Measurements from ENCODE around the gene KRT7. TPM values are rescaled to one million over a fixed set of nuclear protein-coding genes. Genes with fewer than 3 reads are reported as not detected.

Gene KRT7
- total RNA-seq: 1 to 10 TPM in 2 of 4 donors, under 1 TPM in 1, not detected in 1; 0.94 to 3.0 (median 1.1) TPM
- polyA plus RNA-seq: 0.16 TPM
- long read RNA-seq, donor 1, partial matches to known transcripts: 0 of 1 reads
- long read RNA-seq, donor 1, other reads (novel, unspliced or antisense): 1 of 1 reads
- long read RNA-seq, donor 2: 0 reads
- long read RNA-seq, donor 3, transcript KRT7-201 (9 exons, 1,754 nt): major isoform, 8 of 8 reads
- long read RNA-seq, donor 3, partial matches to known transcripts: 0 of 8 reads
- long read RNA-seq, donor 3, other reads (novel, unspliced or antisense): 0 of 8 reads
- long read RNA-seq, donor 4: 0 reads

DNA sequence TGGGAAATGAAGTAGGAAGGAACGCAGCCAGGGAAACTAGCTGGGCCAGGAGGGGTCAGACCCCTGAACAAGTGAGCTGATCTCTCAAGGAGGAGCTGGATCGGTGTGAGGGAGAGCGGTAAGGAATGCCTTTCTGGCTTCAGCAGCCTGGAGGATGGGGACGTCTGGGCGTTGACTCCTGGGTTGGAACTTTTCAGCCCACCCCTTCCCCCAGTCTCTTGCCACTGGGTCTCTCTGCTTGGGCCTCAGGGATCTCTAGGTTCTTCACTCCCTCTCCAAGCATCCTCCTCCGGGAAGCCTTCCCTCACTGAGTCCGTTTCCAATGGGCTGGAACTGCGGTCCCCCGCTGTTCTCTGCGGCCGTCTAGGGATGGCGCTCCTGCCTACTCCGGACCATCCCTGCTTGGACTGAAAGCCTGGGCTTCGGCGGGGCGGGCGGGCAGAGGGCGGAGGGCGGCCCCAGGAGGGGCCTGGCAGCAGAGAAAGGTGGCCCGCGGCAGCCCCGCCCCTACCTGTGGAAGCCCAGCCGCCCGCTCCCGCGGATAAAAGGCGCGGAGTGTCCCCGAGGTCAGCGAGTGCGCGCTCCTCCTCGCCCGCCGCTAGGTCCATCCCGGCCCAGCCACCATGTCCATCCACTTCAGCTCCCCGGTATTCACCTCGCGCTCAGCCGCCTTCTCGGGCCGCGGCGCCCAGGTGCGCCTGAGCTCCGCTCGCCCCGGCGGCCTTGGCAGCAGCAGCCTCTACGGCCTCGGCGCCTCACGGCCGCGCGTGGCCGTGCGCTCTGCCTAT is at the start of gene KRT7:
TSS of gene KRT7 (plus strand) at position 570 of the 788 bp plus-strand sequence. CDS start at position 624, 54 bp downstream.
- Histone ChIP-seq H3K4me3 (ENCODE audit: low read length) (no peak within 1 kb of the TSS), H3K9me3 (ENCODE audit: control insufficient read depth, low read length) (no peaks in the 10 kb centered on the region), H3K27me3 (ENCODE audit: control insufficient read depth, insufficient read depth) (no peaks in the 10 kb centered on the region), H3K4me1 (ENCODE audit: control insufficient read depth, insufficient read depth, low read length) (no peaks in the 10 kb centered on the region), H3K27ac (ENCODE audit: low read length) (no peak within 1 kb of the TSS)
- no peak for DNase-seq
- no peak for ATAC-seq
- intact Hi-C loops (cut with DNase I): no loop called here
- 5% methylated on average over 58 of the region's 58 CpGs for WGBS

DNA sequence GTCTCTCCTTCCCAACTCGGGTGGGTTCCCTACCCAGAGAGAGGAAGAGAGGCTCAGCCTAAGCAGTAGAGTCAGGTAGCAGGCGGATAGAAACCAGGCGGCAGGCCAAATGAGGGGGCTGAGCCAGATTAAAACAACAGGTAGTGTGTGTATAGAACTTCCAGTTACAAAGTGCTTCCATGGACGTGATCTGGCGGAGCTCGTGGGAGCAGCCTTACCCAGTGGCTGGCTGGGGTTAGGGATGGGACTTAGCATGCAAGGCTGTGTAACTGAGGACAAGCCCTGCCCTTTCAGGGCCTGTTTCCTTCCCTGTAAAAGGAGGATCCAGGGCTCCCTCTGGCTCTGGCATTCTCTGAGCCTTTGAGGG is 49.5 kb upstream of the KRT7 start:
- DNase-seq: no peak
- no peak for ATAC-seq
- WGBS: 65% methylated on average over 6 of the region's 6 CpGs
- intact Hi-C loops (cut with DNase I): no loop called here
- Histone ChIP-seq H3K4me1 (ENCODE audit: control insufficient read depth, insufficient read depth, low read length) (peaks cover 3% of the 10 kb centered on the region), H3K9me3 (ENCODE audit: control insufficient read depth, low read length) (no peaks in the 10 kb centered on the region), H3K27me3 (ENCODE audit: control insufficient read depth, insufficient read depth) (no peaks in the 10 kb centered on the region), H3K27ac (ENCODE audit: low read length) (no peak overlapping the region), H3K4me3 (ENCODE audit: low read length) (no peak overlapping the region)

DNA sequence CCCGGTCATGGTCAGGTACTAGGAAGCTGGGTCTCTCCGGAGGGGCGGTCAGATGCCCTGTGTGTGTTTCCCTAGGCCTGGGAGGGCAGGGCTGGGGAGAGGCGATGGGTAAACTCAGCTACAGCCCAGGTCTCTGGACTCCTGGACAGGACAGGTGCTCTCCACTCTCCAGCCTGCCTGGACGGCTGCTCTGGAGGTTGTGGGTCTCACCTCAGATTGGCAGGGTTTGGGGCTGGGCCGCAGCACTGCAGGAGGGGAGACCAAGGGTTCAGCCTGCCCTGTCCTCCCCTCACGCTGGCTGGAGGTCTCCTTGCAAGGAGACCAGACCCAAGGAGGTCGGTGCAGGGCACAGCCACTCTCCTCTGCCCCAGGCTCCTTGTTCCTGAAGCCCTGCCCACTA is 49.1 kb upstream of the KRT7 start:
- Histone ChIP-seq H3K4me3 (ENCODE audit: low read length) (no peak overlapping the region), H3K27me3 (ENCODE audit: control insufficient read depth, insufficient read depth) (no peaks in the 10 kb centered on the region), H3K4me1 (ENCODE audit: control insufficient read depth, insufficient read depth, low read length) (peaks cover 3% of the 10 kb centered on the region), H3K9me3 (ENCODE audit: control insufficient read depth, low read length) (no peaks in the 10 kb centered on the region), H3K27ac (ENCODE audit: low read length) (no peak overlapping the region)
- WGBS: 88% methylated on average over 8 of the region's 8 CpGs
- intact Hi-C loops (cut with DNase I): no loop called here
- no peak for DNase-seq
- ATAC-seq: no peak

- ATAC-seq: no peak
- no peak overlapping the region for H3K4me3 ChIP-seq (ENCODE audit: low read length)
- no peak overlapping the region for H3K27ac ChIP-seq (ENCODE audit: low read length)
Measured at GRCh38 chr12:52184813-52185212, 48.2 kb upstream of the KRT7 start.

GRCh38 chr12:52185400-52185967 is 47.6 kb upstream of the KRT7 start:
- ATAC-seq (no peak), DNase-seq (no peak)
- no peaks in the 10 kb centered on the region for H3K9me3 ChIP-seq (ENCODE audit: control insufficient read depth, low read length)
- no peak overlapping the region for H3K4me3 ChIP-seq (ENCODE audit: low read length)
- intact Hi-C loops (cut with DNase I): no loop called here
- 90% methylated on average over 16 of the region's 16 CpGs for WGBS
- H3K27ac ChIP-seq (ENCODE audit: low read length): no peak overlapping the region
- H3K27me3 ChIP-seq (ENCODE audit: control insufficient read depth, insufficient read depth): no peaks in the 10 kb centered on the region
- H3K4me1 ChIP-seq (ENCODE audit: control insufficient read depth, insufficient read depth, low read length): no peaks in the 10 kb centered on the region

More at GRCh38 chr12:52184813-52185212, 48.2 kb upstream of the KRT7 start:
- 64% methylated on average over 6 of the region's 6 CpGs for WGBS
- no peak for DNase-seq
- intact Hi-C loops (cut with DNase I): no loop called here
- H3K27me3 ChIP-seq (ENCODE audit: control insufficient read depth, insufficient read depth): no peaks in the 10 kb centered on the region
- no peaks in the 10 kb centered on the region for H3K9me3 ChIP-seq (ENCODE audit: control insufficient read depth, low read length)
- H3K4me1 ChIP-seq (ENCODE audit: control insufficient read depth, insufficient read depth, low read length): no peaks in the 10 kb centered on the region

DNA sequence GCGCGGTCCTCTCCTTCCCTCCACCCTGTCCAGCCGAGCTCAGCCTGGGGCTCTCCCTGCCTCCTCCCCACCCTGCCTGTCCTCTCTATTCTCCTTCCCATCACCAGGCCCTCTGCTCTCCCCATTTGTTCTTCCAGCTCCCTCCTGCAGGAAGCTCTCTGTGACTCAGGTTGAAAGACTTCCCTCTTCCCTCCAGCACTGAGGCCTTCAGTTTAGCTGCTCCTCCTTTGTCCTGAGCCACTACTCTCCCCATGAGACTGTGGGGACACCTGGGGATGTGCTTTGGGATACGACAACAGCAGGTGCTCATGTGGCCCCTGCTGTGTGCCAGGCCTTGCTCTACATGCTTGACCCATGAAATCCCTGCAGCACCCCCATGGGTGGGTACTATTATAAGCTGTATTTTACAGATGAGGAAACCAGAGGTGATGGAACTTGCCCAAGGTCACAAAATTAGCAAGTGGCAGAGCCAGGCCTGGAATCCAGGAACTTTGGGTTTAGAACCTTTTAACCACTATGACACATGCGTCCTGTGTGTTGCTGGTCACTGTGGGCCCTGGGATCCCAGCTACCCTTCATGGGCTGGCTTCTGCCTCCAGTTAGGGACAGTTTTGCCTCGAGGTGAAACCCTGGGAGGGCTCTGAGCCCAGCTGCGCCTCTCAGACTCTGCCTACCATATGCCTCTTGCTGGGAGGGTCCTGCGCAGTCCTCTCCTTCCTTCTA is 46.8 kb upstream of the KRT7 start:
- Histone ChIP-seq H3K27ac (ENCODE audit: low read length) (no peak overlapping the region), H3K4me3 (ENCODE audit: low read length) (no peak overlapping the region), H3K4me1 (ENCODE audit: control insufficient read depth, insufficient read depth, low read length) (no peaks in the 10 kb centered on the region), H3K27me3 (ENCODE audit: control insufficient read depth, insufficient read depth) (no peaks in the 10 kb centered on the region), H3K9me3 (ENCODE audit: control insufficient read depth, low read length) (no peaks in the 10 kb centered on the region)
- intact Hi-C loops (cut with DNase I): no loop called here
- WGBS: 88% methylated on average over 8 of the region's 8 CpGs
- no peak for ATAC-seq
- DNase-seq: no peak

- Histone ChIP-seq H3K27me3 (ENCODE audit: control insufficient read depth, insufficient read depth) (no peaks in the 10 kb centered on the region), H3K9me3 (ENCODE audit: control insufficient read depth, low read length) (no peaks in the 10 kb centered on the region), H3K4me3 (ENCODE audit: low read length) (no peak overlapping the region), H3K4me1 (ENCODE audit: control insufficient read depth, insufficient read depth, low read length) (no peaks in the 10 kb centered on the region), H3K27ac (ENCODE audit: low read length) (no peak overlapping the region)
- DNase-seq (no peak), ATAC-seq (no peak)
- intact Hi-C loops (cut with DNase I): no loop called here
- 91% methylated on average over 11 of the region's 11 CpGs for WGBS
Measured at GRCh38 chr12:52187206-52187605, 45.8 kb upstream of the KRT7 start.

GRCh38 chr12:52187640-52188039 is 45.4 kb upstream of the KRT7 start:
- no peak overlapping the region for H3K27ac ChIP-seq (ENCODE audit: low read length)
- intact Hi-C loops (cut with DNase I): no loop called here
- ATAC-seq (no peak), DNase-seq (peak in 1 of 3 donors; percentile 3)
- WGBS: 93% methylated on average over 5 of the region's 5 CpGs
- no peaks in the 10 kb centered on the region for H3K9me3 ChIP-seq (ENCODE audit: control insufficient read depth, low read length)
- H3K4me3 ChIP-seq (ENCODE audit: low read length): no peak overlapping the region
- no peaks in the 10 kb centered on the region for H3K4me1 ChIP-seq (ENCODE audit: control insufficient read depth, insufficient read depth, low read length)
- H3K27me3 ChIP-seq (ENCODE audit: control insufficient read depth, insufficient read depth): no peaks in the 10 kb centered on the region

DNA sequence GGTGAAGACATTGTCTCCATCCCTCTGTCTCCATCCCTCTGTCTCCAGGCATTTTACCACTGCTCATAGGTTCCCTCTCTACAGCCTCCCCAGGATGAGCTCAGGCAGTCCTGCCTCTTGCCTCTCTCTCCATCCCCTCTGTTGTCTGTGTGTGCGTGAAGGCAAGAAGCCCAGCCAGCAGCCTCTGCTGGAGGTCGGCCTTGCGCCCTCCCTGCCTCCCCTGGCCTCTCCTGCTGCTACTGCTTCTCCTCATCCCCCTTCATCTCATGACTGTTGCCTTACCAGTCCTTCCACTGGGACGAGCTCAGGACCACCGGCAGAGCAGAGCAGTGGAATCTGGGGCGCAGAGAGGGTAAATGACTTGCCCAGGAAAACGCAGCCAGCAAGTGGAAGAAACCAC is 44.4 kb upstream of the KRT7 start:
- ATAC-seq (no peak), DNase-seq (peak in 1 of 3 donors; percentile 5)
- no peaks in the 10 kb centered on the region for H3K27me3 ChIP-seq (ENCODE audit: control insufficient read depth, insufficient read depth)
- H3K27ac ChIP-seq (ENCODE audit: low read length): no peak overlapping the region
- H3K4me3 ChIP-seq (ENCODE audit: low read length): no peak overlapping the region
- peaks cover 7% of the 10 kb centered on the region for H3K4me1 ChIP-seq (ENCODE audit: control insufficient read depth, insufficient read depth, low read length)
- 92% methylated on average over 7 of the region's 7 CpGs for WGBS
- no peaks in the 10 kb centered on the region for H3K9me3 ChIP-seq (ENCODE audit: control insufficient read depth, low read length)
- intact Hi-C loops (cut with DNase I): no loop called here

DNA sequence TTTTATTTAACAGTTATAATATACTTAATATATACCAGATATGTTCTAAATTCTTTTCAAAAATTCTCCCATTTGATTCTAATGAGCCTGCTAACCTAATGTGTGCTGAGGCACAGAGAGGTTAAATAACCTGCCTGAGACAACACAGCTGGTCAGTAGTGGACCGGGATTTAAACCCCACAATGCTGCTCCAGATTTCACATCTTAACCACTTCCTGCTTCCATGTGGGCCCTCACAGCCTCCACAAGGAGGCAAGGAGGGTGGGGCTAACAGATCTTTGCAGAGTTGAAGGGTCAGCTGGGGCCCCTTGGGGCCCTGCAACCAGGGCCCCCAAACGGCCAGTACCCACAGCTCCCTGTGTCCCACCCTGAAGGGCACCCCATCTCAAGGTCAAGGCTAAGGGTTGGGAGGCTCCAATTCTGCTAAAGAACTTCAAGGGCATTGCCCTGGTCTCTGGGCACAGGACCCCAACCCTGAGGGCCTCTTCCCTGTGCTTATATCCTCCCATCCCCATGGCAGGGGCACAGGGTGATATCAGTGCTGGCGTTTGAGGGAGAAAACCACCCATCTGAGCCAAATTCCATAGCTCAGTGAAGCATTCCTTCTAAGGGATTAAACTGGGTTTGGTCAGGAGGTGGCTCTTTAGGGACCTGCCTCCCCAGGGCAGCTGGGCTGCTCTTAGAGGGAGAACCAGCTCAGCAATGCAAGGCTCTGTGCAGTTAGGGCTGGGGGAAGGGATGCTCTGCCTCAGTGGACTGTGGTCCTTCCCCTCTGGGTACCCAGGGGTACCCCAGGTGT is 43.5 kb upstream of the KRT7 start:
- peaks cover 10% of the 10 kb centered on the region for H3K4me1 ChIP-seq (ENCODE audit: control insufficient read depth, insufficient read depth, low read length)
- no peak overlapping the region for H3K4me3 ChIP-seq (ENCODE audit: low read length)
- intact Hi-C loops (cut with DNase I): no loop called here
- H3K27me3 ChIP-seq (ENCODE audit: control insufficient read depth, insufficient read depth): no peaks in the 10 kb centered on the region
- H3K27ac ChIP-seq (ENCODE audit: low read length): no peak overlapping the region
- no peaks in the 10 kb centered on the region for H3K9me3 ChIP-seq (ENCODE audit: control insufficient read depth, low read length)
- ATAC-seq (no peak), DNase-seq (peak in 1 of 3 donors; percentile 20)
- WGBS: 62% methylated on average over 3 of the region's 3 CpGs
